GM12878 (cell line): ENCODE results near the gene EXOC4. TPM values are rescaled to one million over a fixed set of nuclear protein-coding genes. Genes with fewer than 3 reads are reported as not detected.
"Not testable (repeated sequence)": the region's sequence is repeated elsewhere in the genome, so short reads cannot be mapped to it uniquely, and the experiment has no call there.

Experiments used
- ATAC-seq: fragments of 200-7000 bp; cut with Tn5 transposase; 3 replicates; pipeline ENCODE4 v1.9.1; 2020; ENCODE audit warnings: mild to moderate bottlenecking, moderate library complexity
- BruUV-seq: library from RNA; stranded (reverse); fragments of 400-500 nt; replicated peaks from 2 replicates; lab custom pipeline; 2021; lab: Mats Ljungman, UMichigan
- CTCF ChIA-PET: fragments of 300-600 bp; sonication (Branson Sonifier 250); formaldehyde crosslinking; extraction: SDS; loops from one replicate; lab custom pipeline; 2021; ENCODE audit warnings: inconsistent platforms; lab: Yijun Ruan, JAX
- POLR2A ChIA-PET: fragments of 350-600 bp; formaldehyde crosslinking; extraction: SDS; loops from one replicate; lab custom pipeline; 2021; ENCODE audit warnings: inconsistent platforms; lab: Charles Lee
- RAD21 ChIA-PET: fragments of 300-600 bp; sonication (Branson Sonifier 250); formaldehyde crosslinking; loops from one replicate; lab custom pipeline; 2023; ENCODE audit warnings: antibody characterized with exemption; ENCODE audit not compliant: unreplicated experiment; lab: Charles Lee
- SMC1A ChIA-PET: fragments of 300-600 bp; sonication (Branson Sonifier 250); formaldehyde crosslinking; loops from one replicate; lab custom pipeline; 2023; ENCODE audit not compliant: unreplicated experiment, uncharacterized antibody; lab: Charles Lee
- DNase-seq: peaks from one replicate; pipeline ENCODE4 v3.0.0-alpha.2; 2011; ENCODE audit warnings: low read depth, low spot score
- FAIRE-seq: peaks from 3 replicates; lab custom pipeline; 2011; peaks lifted over from hg19 to GRCh38; lab: Jason Lieb, UNC
- H2AFZ ChIP-seq: 2 replicates; pipeline ENCODE4 v1.6.0; 2011; ENCODE audit warnings: low read depth, low read length, control low read depth; ENCODE audit not compliant: control insufficient read depth
- H3K27ac ChIP-seq: 2 replicates; pipeline ENCODE4 v1.5.1; 2011; ENCODE audit warnings: control low read depth; ENCODE audit not compliant: control insufficient read depth, insufficient read depth
- H3K27me3 ChIP-seq, 2 experiments: replicated peaks in 1 of 2; 2 replicates each; pipeline versions ENCODE4 v1.6.0 to v1.6.1; 2011; ENCODE audit warnings: low read length in 1 of 2; ENCODE audit not compliant: control insufficient read depth in 2 of 2, insufficient read depth in 2 of 2
- H3K36me3 ChIP-seq, 2 experiments: 2 replicates each; pipeline ENCODE4 v1.5.1; 2011; ENCODE audit warnings: low read length in 1 of 2; ENCODE audit not compliant: control insufficient read depth in 2 of 2, insufficient read depth in 2 of 2
- H3K4me1 ChIP-seq: 2 replicates; pipeline ENCODE4 v1.6.1; 2011; ENCODE audit warnings: mild to moderate bottlenecking, low read length, moderate library complexity, mixed read lengths; ENCODE audit not compliant: control insufficient read depth, insufficient read depth
- H3K4me2 ChIP-seq: 2 replicates; pipeline ENCODE4 v1.6.0; 2011; ENCODE audit warnings: control low read depth; ENCODE audit not compliant: control insufficient read depth, insufficient read depth
- H3K4me3 ChIP-seq: fragments of 200-600 bp; sonication (generic); 2 replicates; pipeline ENCODE4 v1.5.1; 2016
- H3K79me2 ChIP-seq: 2 replicates; pipeline ENCODE4 v1.6.0; 2011; ENCODE audit warnings: low read length; ENCODE audit not compliant: control insufficient read depth, insufficient read depth
- H3K9ac ChIP-seq: 2 replicates; pipeline ENCODE4 v1.8.0; 2011; ENCODE audit warnings: low read length, control low read depth, mixed read lengths; ENCODE audit not compliant: control insufficient read depth, insufficient read depth
- H3K9me3 ChIP-seq: replicated peaks from 3 replicates; pipeline ENCODE4 v1.5.1; 2011; ENCODE audit warnings: mild to moderate bottlenecking, low read length; ENCODE audit not compliant: control insufficient read depth, insufficient read depth
- H4K20me1 ChIP-seq: 2 replicates; pipeline ENCODE4 v1.6.0; 2011; ENCODE audit not compliant: control insufficient read depth, insufficient read depth
- CREB1 ChIP-seq: IDR thresholded peaks from 2 replicates; pipeline ENCODE4 v1.6.1; 2012; ENCODE audit warnings: low read depth, mild to moderate bottlenecking, inconsistent platforms
- MTA2 ChIP-seq: fragments of 450-650 bp; IDR thresholded peaks from 2 replicates; pipeline ENCODE4 v1.6.1; 2016; ENCODE audit warnings: low read depth, mild to moderate bottlenecking, moderate library complexity
- SMAD5 ChIP-seq: IDR thresholded peaks from 2 replicates; pipeline ENCODE4 v1.6.1; 2016; ENCODE audit warnings: antibody characterized with exemption, low read depth
- WGBS: methylation state at CpG from one replicate; pipeline ENCODE4 v1.1.6; 2016; ENCODE audit warnings: low lambda C conversion rate; ENCODE audit not compliant: insufficient replicate concordance, insufficient coverage; ENCODE audit errors: missing lambda C conversion rate; 5-methylcytosine and 5-hydroxymethylcytosine counted together
- in situ Hi-C: fragments of 300-500 bp; cut with MboI; formaldehyde crosslinking; loops from 9 replicates; pipeline ENCODE4 v1.14.3; 2018; ENCODE audit warnings: mixed read lengths
- intact Hi-C: fragments of 100-400 bp; cut with micrococcal nuclease; formaldehyde crosslinking; loops from one replicate; pipeline ENCODE4 v1.14.2; 2022; ENCODE audit not compliant: unreplicated experiment
- polyA plus RNA-seq, 11 experiments: library from polyadenylated mRNA; depleted of rRNA in 4 of 11; unstranded in 6 of 11; stranded (reverse) in 5 of 11; fragments of >200 nt; fragmentation: Nextera tagmentation in 4 of 11; fragmentation: Illumina TruSeq in 1 of 11; extraction: Ambion mirVana in 4 of 11; extraction: Trizol in 1 of 11; gene quantifications; 1 replicate in 1 of 11; 2 replicates in 10 of 11; pipeline versions ENCODE4 v1.2.1 to v1.2.3, GENCODE V29; 2011 to 2016; ENCODE audit warnings: inconsistent platforms in 2 of 11, missing spikeins in 2 of 11, low read depth in 1 of 11
- total RNA-seq, 4 experiments: library from RNA; depleted of rRNA in 3 of 4; stranded (reverse); fragments of >200 nt in 3 of 4; fragmentation: Illumina TruSeq in 1 of 4; extraction: Trizol in 1 of 4; gene quantifications; 2 replicates each; pipeline versions ENCODE4 v1.2.1 to v1.2.3, GENCODE V29; 2013 to 2021
- TF ChIP-seq, protein P1 (sequence below): IDR thresholded peaks from 2 replicates; pipeline ENCODE4 v1.6.1; 2011; ENCODE audit warnings: mild to moderate bottlenecking, low read depth, low read length, moderate library complexity; ENCODE audit not compliant: insufficient replicate concordance

Gene EXOC4
- total and polyA plus RNA-seq, 10 of the 15 experiments (the other 5 are each of a cell fraction or from before 2014, with no cell fraction given): 13.2 to 44.5 (median 29.6) TPM

DNA sequence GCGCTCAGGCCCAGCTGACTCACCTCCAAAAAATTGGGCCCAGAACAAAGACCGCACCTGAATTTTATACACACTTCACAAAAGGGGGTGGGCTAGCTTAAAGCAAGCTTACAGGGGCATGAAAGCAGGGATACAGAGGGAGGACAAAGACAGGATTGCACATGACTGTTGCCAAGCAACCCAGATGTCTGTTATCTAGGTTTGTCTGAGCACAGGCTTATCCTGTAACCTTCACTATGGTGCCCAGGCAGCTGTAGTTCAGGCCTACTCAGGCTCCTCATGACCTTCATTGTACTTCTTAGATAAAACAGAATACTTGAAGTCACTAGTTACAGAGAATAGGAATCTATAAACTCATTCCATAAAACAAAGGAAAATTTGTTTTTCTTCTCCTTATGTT lies 824.7 kb downstream of the EXOC4 start:
- RAD21 ChIA-PET, H3K36me3 ChIP-seq, H3K4me3 ChIP-seq, BruUV-seq, H3K4me2 ChIP-seq, POLR2A ChIA-PET, in situ Hi-C loops, H3K27ac ChIP-seq, H3K27me3 ChIP-seq, H3K79me2 ChIP-seq, H3K9me3 ChIP-seq, ATAC-seq, intact Hi-C loops, DNase-seq, SMC1A ChIA-PET, H2AFZ ChIP-seq, FAIRE-seq, H4K20me1 ChIP-seq, H3K9ac ChIP-seq, H3K4me1 ChIP-seq: not testable (repeated sequence)
- 86% methylated on average over 2 of the region's 2 CpGs for WGBS
- CTCF ChIA-PET: interaction anchor here (0.6 kb wide), 1 partner anchor 10 kb away, joined by 3 read pairs; no protein-coding TSS in a partner anchor

DNA sequence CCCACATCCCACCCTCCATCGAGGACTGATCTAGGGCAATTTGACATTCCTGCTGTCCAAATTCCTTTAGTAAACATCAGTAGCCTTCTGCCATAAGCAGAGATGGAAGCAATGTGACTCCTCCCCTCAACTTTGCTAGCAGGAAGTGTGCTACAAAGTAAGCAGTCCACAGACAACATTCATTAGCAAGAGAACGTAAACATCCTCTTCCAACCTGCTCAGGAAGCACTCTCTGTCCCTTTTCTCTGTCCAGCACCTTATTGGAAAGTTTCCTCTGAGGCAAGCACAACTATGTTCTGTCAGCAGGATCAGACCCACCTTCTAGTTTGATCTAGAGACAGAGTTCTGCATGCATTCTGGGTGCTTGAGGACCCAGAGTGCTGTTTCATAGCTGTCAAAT lies 826.1 kb downstream of the EXOC4 start:
- SMC1A ChIA-PET: no interaction called here
- RAD21 ChIA-PET: interaction anchor here (0.5 kb wide), 1 partner anchor 346 kb away, joined by 5 read pairs; no protein-coding TSS in a partner anchor
- WGBS: 79% methylated on average over 2 of the region's 2 CpGs
- Histone ChIP-seq H3K4me1 (no peaks in the 10 kb centered on the region), H2AFZ (no peak overlapping the region), H3K36me3 (no peaks in the 10 kb centered on the region), H3K9ac (no peak overlapping the region), H3K4me3 (no peak overlapping the region), H3K4me2 (no peak overlapping the region), H3K27me3 (no peaks in the 10 kb centered on the region), H3K27ac (no peak overlapping the region), H3K79me2 (no peaks in the 10 kb centered on the region), H3K9me3 (no peaks in the 10 kb centered on the region), H4K20me1 (no peaks in the 10 kb centered on the region)
- intact Hi-C loops (no loop called here), in situ Hi-C loops (no loop called here)
- no TSS peak for BruUV-seq
- POLR2A ChIA-PET: no interaction called here
- FAIRE-seq: no peak
- no peak for DNase-seq
- TF ChIP-seq, protein P1, sequence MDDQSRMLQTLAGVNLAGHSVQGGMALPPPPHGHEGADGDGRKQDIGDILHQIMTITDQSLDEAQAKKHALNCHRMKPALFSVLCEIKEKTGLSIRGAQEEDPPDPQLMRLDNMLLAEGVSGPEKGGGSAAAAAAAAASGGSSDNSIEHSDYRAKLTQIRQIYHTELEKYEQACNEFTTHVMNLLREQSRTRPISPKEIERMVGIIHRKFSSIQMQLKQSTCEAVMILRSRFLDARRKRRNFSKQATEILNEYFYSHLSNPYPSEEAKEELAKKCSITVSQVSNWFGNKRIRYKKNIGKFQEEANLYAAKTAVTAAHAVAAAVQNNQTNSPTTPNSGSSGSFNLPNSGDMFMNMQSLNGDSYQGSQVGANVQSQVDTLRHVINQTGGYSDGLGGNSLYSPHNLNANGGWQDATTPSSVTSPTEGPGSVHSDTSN: no peak
- TF ChIP-seq MTA2 (no peak), CREB1 (no peak), SMAD5 (no peak)
- ATAC-seq: no peak
- CTCF ChIA-PET: no interaction called here
